Gastroesophageal sphincter (tissue), 4 donors: Measurements from ENCODE around the gene PCBP4. TPM values are rescaled to one million over a fixed set of nuclear protein-coding genes. Genes with fewer than 3 reads are reported as not detected.
A peak's percentile ranks its signal among the peaks of the same experiment; 100 is the strongest.

Source experiments
- ATAC-seq: fragments of 150-250 bp; one replicate; pipeline ENCODE4 v1.9.1; 2016; ENCODE audit warnings: mild to moderate bottlenecking, moderate library complexity
- H3K27ac ChIP-seq, 4 donors: fragments of 200-600 bp; sonication (generic) in 3 of 4; 1 replicate in 3 of 4; 2 replicates in 1 of 4; pipeline ENCODE4 v1.5.1; 2016 to 2019
- H3K27me3 ChIP-seq: fragments of 200-600 bp; sonication (generic); one replicate; pipeline ENCODE4 v1.5.1; 2019
- H3K36me3 ChIP-seq, 2 donors: fragments of 200-600 bp; sonication (generic); one replicate each; pipeline ENCODE4 v1.5.1; 2019; ENCODE audit warnings: control low read depth in 1 of 2
- H3K4me1 ChIP-seq, 3 donors: fragments of 200-600 bp; sonication (generic); 1 replicate in 2 of 3; 2 replicates in 1 of 3; pipeline ENCODE4 v1.5.1; 2016 to 2019; ENCODE audit warnings: control low read depth in 2 of 3
- H3K4me3 ChIP-seq, 2 donors: fragments of 200-600 bp; sonication (generic); one replicate each; pipeline ENCODE4 v1.5.1; 2019; ENCODE audit warnings: mild to moderate bottlenecking in 1 of 2, moderate library complexity in 1 of 2
- H3K9me3 ChIP-seq, 3 donors: fragments of 200-600 bp; sonication (generic); one replicate each; pipeline ENCODE4 v1.5.1; 2017 to 2019; ENCODE audit warnings: control low read depth in 2 of 3
- CTCF ChIP-seq, 4 experiments: fragments of 200-600 bp in 2 of 4; fragments of 450-650 bp in 2 of 4; sonication (generic) in 1 of 4; IDR thresholded peaks; one replicate each; pipeline ENCODE4 v1.5.1; 2017 to 2019; ENCODE audit warnings: antibody characterized with exemption in 4 of 4, mild to moderate bottlenecking in 2 of 4, moderate library complexity in 2 of 4
- EP300 ChIP-seq: sonication (generic); formaldehyde crosslinking; IDR thresholded peaks from one replicate; pipeline ENCODE4 v1.6.1; 2017; ENCODE audit warnings: antibody characterized with exemption, mild to moderate bottlenecking
- POLR2A ChIP-seq, 2 donors: fragments of 450-650 bp; IDR thresholded peaks; one replicate each; pipeline ENCODE4 v1.6.1; 2017; ENCODE audit warnings: antibody characterized with exemption in 2 of 2, mild to moderate bottlenecking in 2 of 2, moderate library complexity in 1 of 2
- POLR2AphosphoS5 ChIP-seq: sonication (generic); formaldehyde crosslinking; IDR thresholded peaks from one replicate; pipeline ENCODE4 v1.6.1; 2017; ENCODE audit warnings: antibody characterized with exemption
- WGBS, 2 donors: methylation state at CpG; one replicate each; pipeline ENCODE4 v1.1.5; 2018; ENCODE audit warnings: low coverage in 1 of 2; 5-methylcytosine and 5-hydroxymethylcytosine counted together
- total RNA-seq, 4 donors: library from RNA; depleted of rRNA; stranded (reverse); fragments of >200 nt; gene quantifications; one replicate each; pipeline ENCODE4 v1.1.0, GENCODE V29; 2016

Gene PCBP4
- total RNA-seq, 4 donors from 2014 or later, result 80.7 to 335 (median 186) TPM

GRCh38 chr3:51955893-51956770 lies 11.1 kb downstream of the PCBP4 start:
- peaks cover 0 to 40% of the 10 kb centered on the region in 2 donors for H3K36me3 ChIP-seq
- TF ChIP-seq EP300, result no peak
- TF ChIP-seq CTCF (IDR thresholded peaks at IDR 0.05), result peak in 3 of 4 experiments; percentile 49 to 66 (median 65)
- ATAC-seq, result peak; percentile 80
- no CpG with 5 or more reads among the region's 97 CpGs for WGBS, 2 donors
- H3K9me3 ChIP-seq, result no peaks in the 10 kb centered on the region
- H3K27me3 ChIP-seq, result no peaks in the 10 kb centered on the region
- H3K4me3 ChIP-seq, result peak overlapping the region; percentile 32 to 57
- peak overlapping the region; percentile 69 to 85 (median 82) for H3K27ac ChIP-seq
- H3K4me1 ChIP-seq, result peaks cover 0 to 23% (median 7%) of the 10 kb centered on the region in 3 donors

GRCh38 chr3:51955175-51955892 lies 11.9 kb downstream of the PCBP4 start, which contains the start of gene GPR62:
Gene GPR62 (plus strand): TSS chr3:51955381. CDS start chr3:51955653, 272 bp downstream.
- no peak for ATAC-seq
- Histone ChIP-seq H3K36me3 (peaks cover 0 to 32% of the 10 kb centered on the region in 2 donors), H3K4me3 (peak within 1 kb of the TSS; percentile 32 to 57), H3K9me3 (no peaks in the 10 kb centered on the region), H3K27ac (peak within 1 kb of the TSS; percentile 69 to 85 (median 82)), H3K27me3 (no peaks in the 10 kb centered on the region), H3K4me1 (peaks cover 0 to 23% (median 7%) of the 10 kb centered on the region in 3 donors)
- 53% methylated on average over 5 of the region's 33 CpGs; no CpG with 5 or more reads in 1 of the 2 donors for WGBS, 2 donors
- TF ChIP-seq POLR2A (IDR thresholded peaks at IDR 0.05), result no peak
- no peak for TF ChIP-seq POLR2AphosphoS5

- WGBS, 2 donors, result 60 to 86% methylated on average over 1 of the region's 1 CpG
- no peak for ATAC-seq
- peaks cover 0 to 23% (median 7%) of the 10 kb centered on the region in 3 donors for H3K4me1 ChIP-seq
- H3K27ac ChIP-seq, result no peak overlapping the region
- TF ChIP-seq CTCF (IDR thresholded peaks at IDR 0.05) (no peak), POLR2AphosphoS5 (no peak), POLR2A (IDR thresholded peaks at IDR 0.05) (no peak)
- peaks cover 0 to 29% of the 10 kb centered on the region in 2 donors for H3K36me3 ChIP-seq
- H3K9me3 ChIP-seq, result no peaks in the 10 kb centered on the region
- H3K27me3 ChIP-seq, result no peaks in the 10 kb centered on the region
- H3K4me3 ChIP-seq, result no peak overlapping the region
These were observed 12.5 kb downstream of the PCBP4 start for GRCh38 chr3:51954713-51955112.

- WGBS, 2 donors, result 80% methylated on average over 5 to 6 of the region's 6 CpGs
- TF ChIP-seq POLR2AphosphoS5, result no peak
- no peak for ATAC-seq
- Histone ChIP-seq H3K4me3 (no peak overlapping the region), H3K4me1 (peaks cover 0 to 23% (median 7%) of the 10 kb centered on the region in 3 donors), H3K27me3 (no peaks in the 10 kb centered on the region), H3K36me3 (peaks cover 0 to 29% of the 10 kb centered on the region in 2 donors), H3K9me3 (no peaks in the 10 kb centered on the region), H3K27ac (no peak overlapping the region)
These were observed 13.1 kb downstream of the PCBP4 start for GRCh38 chr3:51954105-51954504.

GRCh38 chr3:51953445-51953844 lies 13.8 kb downstream of the PCBP4 start:
- no peak for ATAC-seq
- 67% methylated on average over 3 of the region's 3 CpGs; no CpG with 5 or more reads in 1 of the 2 donors for WGBS, 2 donors
- peaks cover 0 to 23% (median 7%) of the 10 kb centered on the region in 3 donors for H3K4me1 ChIP-seq
- H3K4me3 ChIP-seq, result no peak overlapping the region
- no peaks in the 10 kb centered on the region for H3K27me3 ChIP-seq
- TF ChIP-seq CTCF (IDR thresholded peaks at IDR 0.05) (no peak), EP300 (no peak), POLR2AphosphoS5 (no peak), POLR2A (IDR thresholded peaks at IDR 0.05) (no peak)
- no peak overlapping the region for H3K27ac ChIP-seq
- peaks cover 0 to 29% of the 10 kb centered on the region in 2 donors for H3K36me3 ChIP-seq
- no peaks in the 10 kb centered on the region for H3K9me3 ChIP-seq
